GM12891 (cell line): Measurements from ENCODE around the gene SNX30.

Source experiments
- POLR2A ChIP-seq: IDR thresholded peaks from 2 replicates; pipeline ENCODE4 v1.6.1; 2011; ENCODE audit warnings: low read depth, low read length, control low read depth
- POLR2AphosphoS5 ChIP-seq: IDR thresholded peaks from 2 replicates; pipeline ENCODE4 v1.6.1; 2011; ENCODE audit warnings: low read depth, low read length, control low read depth
- POU2F2 ChIP-seq: IDR thresholded peaks from 2 replicates; pipeline ENCODE4 v1.6.1; 2011; ENCODE audit warnings: low read depth, mild to moderate bottlenecking, control low read depth, low read length, moderate library complexity
- SPI1 ChIP-seq: IDR thresholded peaks from 2 replicates; pipeline ENCODE4 v1.6.1; 2011; ENCODE audit warnings: low read depth, low read length, control low read depth
- TAF1 ChIP-seq: IDR thresholded peaks from 2 replicates; pipeline ENCODE4 v1.6.1; 2011; ENCODE audit warnings: low read depth, low read length, control low read depth

DNA sequence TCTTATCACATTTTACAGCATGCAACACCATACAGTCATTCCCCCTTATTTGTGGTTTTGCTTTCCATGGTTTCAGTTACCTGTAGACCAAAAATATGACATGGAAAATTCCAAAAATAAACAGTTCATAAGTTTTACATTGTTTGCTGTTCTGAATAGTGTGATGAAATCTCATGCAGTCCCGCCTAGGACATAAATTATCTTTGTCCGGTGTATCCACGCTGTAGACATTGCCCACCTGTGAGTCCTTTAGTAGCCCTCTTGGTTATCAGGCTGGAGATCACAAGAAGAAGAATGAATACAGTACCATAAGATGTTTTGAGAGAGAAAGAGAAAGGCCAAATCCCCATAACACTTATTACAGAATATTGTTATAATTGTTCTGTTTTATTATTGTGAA, 72.1 kb downstream of the SNX30 start:
- no peak for TF ChIP-seq POLR2A
- no peak for TF ChIP-seq TAF1
- TF ChIP-seq POLR2AphosphoS5 = no peak
- TF ChIP-seq SPI1 = no peak
- TF ChIP-seq POU2F2 = no peak
